ENCODE measurements around the gene ARHGEF17. TPM values are rescaled to one million over a fixed set of nuclear protein-coding genes. Genes with fewer than 3 reads are reported as not detected.

ARHGEF17 gene
- total RNA-seq, 1 donor from 2014 or later, result 67.5 TPM

GRCh38 chr11:73291781-73292524 is 16.1 kb upstream of the ARHGEF17 start:
- DNase-seq (ENCODE audit: low read depth), result no peak

DNA sequence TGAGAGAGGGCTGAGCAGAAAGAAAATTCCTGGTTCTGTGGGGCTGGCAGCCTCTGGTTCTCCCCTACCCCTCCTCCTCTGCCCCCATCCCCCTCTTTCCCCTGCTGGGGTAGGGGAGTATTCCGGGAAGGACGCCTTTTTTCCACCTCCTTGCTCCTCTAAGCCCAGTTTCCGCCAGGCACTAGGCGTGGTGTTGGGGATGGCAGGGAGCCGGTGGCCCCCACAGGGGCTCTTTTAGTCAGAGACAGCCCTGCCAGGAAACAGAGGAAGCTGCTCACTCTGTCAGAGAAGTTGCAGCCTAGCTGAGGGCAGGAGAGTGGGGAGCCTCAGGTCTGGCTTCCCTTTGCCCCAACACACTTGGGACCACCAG is 15.6 kb upstream of the ARHGEF17 start:
- no peak for DNase-seq (ENCODE audit: low read depth)

DNA sequence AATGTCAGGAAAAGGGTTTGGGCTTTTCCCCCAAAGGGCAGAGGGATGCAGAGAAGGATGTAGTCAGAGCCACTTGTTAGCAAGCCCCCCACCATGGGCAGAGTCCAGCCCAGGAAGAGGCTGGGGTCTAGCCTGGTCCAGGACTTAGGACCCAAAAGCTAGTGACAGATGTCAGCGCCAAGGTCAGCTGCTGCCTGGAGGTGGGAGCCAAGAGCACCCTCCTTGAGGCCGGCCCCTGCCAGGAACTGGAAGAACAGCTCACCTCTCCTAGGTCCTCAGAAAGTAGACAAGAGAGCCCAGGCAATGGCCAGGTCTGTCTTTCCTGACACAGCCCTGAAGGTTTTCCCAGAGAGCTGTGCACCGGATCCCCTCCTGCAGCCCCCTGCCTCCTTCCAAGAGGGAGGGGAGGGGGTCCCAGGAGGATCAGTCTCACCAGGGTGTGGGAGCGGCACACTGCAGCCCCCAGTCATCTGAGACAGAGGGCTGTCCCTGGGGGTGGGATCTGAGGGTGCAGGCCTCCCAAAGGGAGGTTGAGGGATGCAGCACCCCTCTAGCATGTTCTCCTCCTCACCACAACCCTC is 14.6 kb upstream of the ARHGEF17 start:
- DNase-seq (ENCODE audit: low read depth), result no peak

GRCh38 chr11:73294604-73295003 is 13.5 kb upstream of the ARHGEF17 start:
- no peak for DNase-seq (ENCODE audit: low read depth)

- DNase-seq (ENCODE audit: low read depth), result peak; percentile 55
Measured at GRCh38 chr11:73295241-73295995, 12.7 kb upstream of the ARHGEF17 start.

DNA sequence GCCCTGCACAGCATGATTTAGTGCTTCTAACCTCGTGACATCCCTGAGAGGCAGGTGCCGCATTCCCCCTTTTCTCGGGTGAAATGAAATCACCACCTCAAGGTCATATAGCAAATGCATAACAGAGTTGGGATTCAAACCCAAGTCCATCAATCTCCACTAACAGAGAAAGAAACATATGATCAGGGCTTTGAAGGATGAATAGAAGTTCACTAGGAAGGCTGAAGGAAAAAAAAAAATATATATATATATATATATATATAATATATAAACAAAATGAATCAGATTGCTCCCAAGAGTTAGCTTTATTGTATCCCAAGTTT is 12.1 kb upstream of the ARHGEF17 start:
- DNase-seq (ENCODE audit: low read depth), result no peak

DNA sequence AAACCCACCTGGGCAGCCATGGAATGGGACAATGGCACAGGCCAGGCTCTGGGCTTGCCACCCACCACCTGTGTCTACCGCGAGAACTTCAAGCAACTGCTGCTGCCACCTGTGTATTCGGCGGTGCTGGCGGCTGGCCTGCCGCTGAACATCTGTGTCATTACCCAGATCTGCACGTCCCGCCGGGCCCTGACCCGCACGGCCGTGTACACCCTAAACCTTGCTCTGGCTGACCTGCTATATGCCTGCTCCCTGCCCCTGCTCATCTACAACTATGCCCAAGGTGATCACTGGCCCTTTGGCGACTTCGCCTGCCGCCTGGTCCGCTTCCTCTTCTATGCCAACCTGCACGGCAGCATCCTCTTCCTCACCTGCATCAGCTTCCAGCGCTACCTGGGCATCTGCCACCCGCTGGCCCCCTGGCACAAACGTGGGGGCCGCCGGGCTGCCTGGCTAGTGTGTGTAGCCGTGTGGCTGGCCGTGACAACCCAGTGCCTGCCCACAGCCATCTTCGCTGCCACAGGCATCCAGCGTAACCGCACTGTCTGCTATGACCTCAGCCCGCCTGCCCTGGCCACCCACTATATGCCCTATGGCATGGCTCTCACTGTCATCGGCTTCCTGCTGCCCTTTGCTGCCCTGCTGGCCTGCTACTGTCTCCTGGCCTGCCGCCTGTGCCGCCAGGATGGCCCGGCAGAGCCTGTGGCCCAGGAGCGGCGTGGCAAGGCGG is 11.4 kb upstream of the ARHGEF17 start:
- DNase-seq (ENCODE audit: low read depth), result no peak

- no peak for DNase-seq (ENCODE audit: low read depth)
Measured at GRCh38 chr11:73297231-73297590, 10.9 kb upstream of the ARHGEF17 start.

DNA sequence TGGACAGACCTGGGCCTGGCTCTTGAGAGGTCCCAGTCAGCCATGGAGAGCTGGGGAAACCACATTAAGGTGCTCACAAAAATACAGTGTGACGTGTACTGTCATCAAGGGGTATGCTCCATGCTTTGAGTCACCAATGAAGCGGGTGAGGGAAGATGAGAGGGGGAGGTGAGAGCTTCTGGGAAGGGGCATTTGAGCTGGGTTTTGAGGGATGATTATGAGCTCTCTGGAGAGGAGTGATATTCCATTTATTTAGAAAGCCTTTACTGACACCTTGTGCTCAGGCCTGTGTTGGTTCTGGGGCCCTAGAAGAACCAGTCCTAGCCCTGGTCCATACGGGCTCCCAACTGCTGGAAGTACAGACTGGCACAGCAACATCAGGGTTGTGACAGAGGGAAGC is 10.4 kb upstream of the ARHGEF17 start:
- no peak for DNase-seq (ENCODE audit: low read depth)

- no peak for DNase-seq (ENCODE audit: low read depth)
Measured at GRCh38 chr11:73298233-73298632, 9.8 kb upstream of the ARHGEF17 start.

GRCh38 chr11:73299751-73300150 is 8.3 kb upstream of the ARHGEF17 start:
- no peak for DNase-seq (ENCODE audit: low read depth)

- DNase-seq (ENCODE audit: low read depth), result no peak
Measured at GRCh38 chr11:73306069-73306841, 1.8 kb upstream of the ARHGEF17 start.

GRCh38 chr11:73306977-73307322 is 1.1 kb upstream of the ARHGEF17 start:
- DNase-seq (ENCODE audit: low read depth), result no peak

- peak; percentile 95 for DNase-seq (ENCODE audit: low read depth)
Measured at GRCh38 chr11:73307323-73308002, 613 bp upstream of the ARHGEF17 start.

- peak; percentile 87 for DNase-seq (ENCODE audit: low read depth)
Measured at GRCh38 chr11:73308961-73309919, 1.2 kb downstream of the ARHGEF17 start.

GRCh38 chr11:73310076-73310475 is 2.0 kb downstream of the ARHGEF17 start:
- no peak for DNase-seq (ENCODE audit: low read depth)

GRCh38 chr11:73310661-73311393 is 2.8 kb downstream of the ARHGEF17 start:
- no peak for DNase-seq (ENCODE audit: low read depth)

- no peak for DNase-seq (ENCODE audit: low read depth)
Measured at GRCh38 chr11:73311394-73311869, 3.4 kb downstream of the ARHGEF17 start.

GRCh38 chr11:73312036-73312435 is 4.0 kb downstream of the ARHGEF17 start:
- DNase-seq (ENCODE audit: low read depth), result no peak

All from renal cortical epithelial cell (primary cell).